ENCODE results near the gene ZNF367.
"Not testable (repeated sequence)": the region's sequence is repeated elsewhere in the genome, so short reads cannot be mapped to it uniquely, and the experiment has no call there.

Gene ZNF367

GRCh38 chr9:96399325-96399633 is 18.9 kb downstream of the ZNF367 start:
- DNase-seq (ENCODE audit: low read depth), result no peak

- no peak for DNase-seq (ENCODE audit: low read depth)
These were observed 19.4 kb downstream of the ZNF367 start for GRCh38 chr9:96398582-96399324.

DNA sequence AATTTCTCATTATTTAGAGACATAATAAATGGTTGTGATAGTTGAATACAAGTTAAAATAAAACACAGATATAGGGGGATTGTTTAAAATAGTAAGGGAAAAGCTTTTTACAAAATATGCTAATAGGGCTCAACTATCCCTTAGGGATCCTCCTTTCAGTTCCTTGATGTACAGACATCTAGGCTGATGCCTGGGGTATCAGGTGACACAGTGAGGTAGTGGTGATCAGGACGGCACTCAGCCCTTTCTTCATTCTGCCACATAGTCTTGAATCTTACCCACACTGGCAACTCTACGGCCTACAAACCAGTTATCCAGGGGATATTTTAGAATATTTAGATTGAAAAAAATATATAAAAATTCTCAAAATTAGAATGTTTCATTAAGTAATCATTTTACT is 22.2 kb downstream of the ZNF367 start:
- no peak for DNase-seq (ENCODE audit: low read depth)

GRCh38 chr9:96394832-96395496 is 23.2 kb downstream of the ZNF367 start:
- DNase-seq (ENCODE audit: low read depth), result no peak

DNA sequence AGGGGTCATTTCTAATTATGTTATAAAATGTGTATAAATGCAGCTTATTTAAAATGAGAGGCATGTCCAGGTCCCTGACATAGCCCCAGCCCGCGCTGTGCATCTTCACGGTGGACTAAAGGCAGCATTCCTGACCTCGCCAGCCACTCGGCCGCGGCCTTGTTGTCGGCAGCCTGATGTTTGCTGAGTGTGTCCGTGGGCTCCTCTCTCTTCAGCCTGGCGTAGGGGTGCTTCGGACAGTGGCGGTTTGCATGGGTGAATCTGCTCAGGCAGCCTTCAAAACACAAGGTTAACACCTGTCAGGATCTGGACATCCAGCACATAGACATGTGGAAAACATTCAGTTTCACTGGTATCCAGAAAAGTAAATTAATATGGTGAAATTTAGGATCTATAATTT is 25.9 kb downstream of the ZNF367 start:
- no peak for DNase-seq (ENCODE audit: low read depth)

DNA sequence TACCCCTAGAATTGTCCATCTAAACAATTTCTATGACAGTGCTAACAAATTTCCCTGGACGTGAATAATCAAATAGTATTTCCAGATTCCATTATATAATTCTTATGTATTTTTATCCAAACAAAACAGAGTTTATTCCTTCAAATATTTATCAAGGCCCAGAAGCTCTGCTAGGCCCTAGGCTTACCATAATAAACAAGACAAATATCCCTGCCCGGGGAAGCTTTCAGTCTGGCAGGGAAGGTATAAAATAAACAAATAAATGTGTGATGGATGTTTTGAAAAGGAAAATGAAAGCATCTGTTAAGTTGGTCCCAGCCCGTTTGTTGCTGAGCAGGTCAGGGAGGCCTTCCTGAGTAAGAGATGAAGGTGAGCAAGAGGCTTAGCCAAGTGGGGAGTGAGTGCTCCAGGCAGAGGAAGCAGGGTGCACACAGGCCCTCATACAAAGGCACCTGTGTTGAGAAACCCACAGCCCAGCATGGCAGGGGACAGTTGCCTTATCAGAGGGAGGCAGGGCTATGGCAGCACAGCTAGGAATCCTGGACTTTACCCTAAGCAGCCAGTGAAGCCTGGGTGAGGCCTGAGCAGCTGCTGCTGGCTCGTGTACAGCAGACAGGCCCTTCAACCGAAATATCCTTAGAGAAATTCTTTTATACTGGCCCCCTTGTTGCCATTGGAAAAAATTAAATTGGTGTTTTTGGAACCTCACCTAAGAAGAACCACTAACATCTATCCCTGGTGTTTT is 27.0 kb downstream of the ZNF367 start:
- no peak for DNase-seq (ENCODE audit: low read depth)

DNA sequence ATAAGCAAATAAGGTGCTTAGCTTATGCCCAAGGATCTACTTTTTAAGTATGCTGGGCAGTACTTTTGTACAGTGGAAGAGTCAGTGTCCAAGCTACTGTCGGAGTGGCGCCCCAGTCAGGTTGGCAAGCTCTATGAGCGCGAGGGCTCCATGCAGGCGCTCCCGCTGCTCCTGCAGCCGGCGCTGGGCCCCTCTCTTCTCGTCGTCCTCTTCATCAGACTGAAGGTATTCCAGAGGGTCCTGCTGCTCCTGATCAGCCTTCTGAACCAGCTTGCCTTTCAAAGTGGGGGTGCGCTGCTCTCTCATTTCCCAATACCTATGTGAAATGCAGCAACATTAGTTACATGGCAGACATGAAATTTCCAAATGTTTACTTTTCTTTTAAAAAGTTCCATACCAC is 30.0 kb downstream of the ZNF367 start:
- no peak for DNase-seq (ENCODE audit: low read depth)

GRCh38 chr9:96386157-96386556 is 32.0 kb downstream of the ZNF367 start:
- DNase-seq (ENCODE audit: low read depth), result no peak

GRCh38 chr9:96383165-96383942 is 34.8 kb downstream of the ZNF367 start, which contains the start of gene SLC35D2:
Gene SLC35D2 (minus strand): TSS chr9:96383711. CDS start chr9:96383634, 77 bp downstream.
- DNase-seq (ENCODE audit: low read depth), result no peak

DNA sequence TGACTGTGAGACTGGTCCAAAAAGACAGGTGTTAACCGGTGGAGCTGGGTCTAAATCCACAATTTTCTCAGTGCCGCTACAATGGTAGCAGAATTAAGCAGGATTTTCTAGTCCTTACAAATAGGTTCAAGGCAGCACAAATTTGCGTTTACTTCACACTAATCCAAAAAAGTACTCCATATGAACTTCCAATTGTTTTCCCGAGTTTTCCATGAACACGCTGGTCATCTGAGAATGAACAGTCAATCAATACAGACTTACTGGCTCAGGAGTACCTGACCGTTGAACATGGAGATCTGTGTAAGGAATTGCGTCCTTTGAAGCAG is 35.4 kb downstream of the ZNF367 start:
- DNase-seq (ENCODE audit: low read depth), result no peak

GRCh38 chr9:96382175-96382574 is 36.0 kb downstream of the ZNF367 start:
- no peak for DNase-seq (ENCODE audit: low read depth)

GRCh38 chr9:96381696-96382095 is 36.5 kb downstream of the ZNF367 start:
- no peak for DNase-seq (ENCODE audit: low read depth)

DNA sequence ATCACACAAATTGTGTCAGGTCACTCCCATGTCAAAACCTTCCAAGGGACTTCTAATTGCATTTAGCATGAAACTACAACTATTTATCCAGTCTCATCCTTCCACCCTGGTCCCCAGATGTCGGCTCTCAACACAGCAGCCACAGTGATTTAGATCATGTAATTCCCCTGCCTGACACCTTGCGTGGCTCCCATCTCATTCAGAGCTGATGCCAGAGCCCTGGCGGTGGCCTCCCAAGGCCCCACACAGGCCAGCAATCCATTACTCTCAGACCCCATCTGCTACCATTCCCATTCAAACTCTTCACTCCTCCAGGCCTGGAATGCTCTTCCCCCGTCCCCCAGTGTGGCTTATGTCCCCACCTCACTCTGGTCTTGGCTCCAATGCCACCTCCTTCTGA is 37.0 kb downstream of the ZNF367 start:
- no peak for DNase-seq (ENCODE audit: low read depth)

DNA sequence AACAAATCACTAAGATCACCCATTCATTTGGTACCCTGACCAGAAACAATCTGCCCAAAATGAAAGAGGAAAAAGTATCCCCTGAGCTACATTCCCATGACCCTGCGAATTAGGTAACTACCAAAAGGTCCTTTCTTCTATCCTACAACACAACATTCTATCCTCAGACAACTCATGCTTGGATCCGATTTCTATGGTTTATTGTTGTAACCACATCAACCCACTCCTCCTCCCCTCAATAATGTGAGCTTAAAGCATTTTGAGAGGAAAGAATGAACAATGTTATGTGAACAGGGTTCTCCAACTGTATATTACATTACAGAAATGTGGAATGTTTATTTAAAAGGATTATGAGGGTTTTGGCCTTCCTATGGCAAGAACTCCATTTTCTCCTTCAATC is 38.7 kb downstream of the ZNF367 start:
- no peak for DNase-seq (ENCODE audit: low read depth)

DNA sequence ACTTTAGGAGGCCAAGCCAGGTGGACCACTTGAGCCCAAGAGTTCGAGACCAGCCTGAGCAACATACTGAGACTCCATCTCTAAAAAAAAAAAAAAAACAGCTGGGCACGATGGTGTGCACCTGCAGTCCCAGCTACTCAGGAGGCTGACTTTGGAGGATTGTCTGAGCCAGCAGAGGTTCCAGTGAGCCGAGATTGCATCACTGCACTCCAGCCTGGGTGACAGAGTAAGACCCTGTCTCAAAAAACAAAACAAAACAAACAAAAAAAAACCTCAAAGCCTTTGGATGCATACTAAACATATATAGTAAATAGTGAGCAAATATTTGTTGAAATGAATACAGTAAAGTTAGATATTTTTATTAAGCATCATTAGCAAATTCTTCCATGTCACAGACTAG is 40.0 kb downstream of the ZNF367 start:
- no peak for DNase-seq (ENCODE audit: low read depth)

DNA sequence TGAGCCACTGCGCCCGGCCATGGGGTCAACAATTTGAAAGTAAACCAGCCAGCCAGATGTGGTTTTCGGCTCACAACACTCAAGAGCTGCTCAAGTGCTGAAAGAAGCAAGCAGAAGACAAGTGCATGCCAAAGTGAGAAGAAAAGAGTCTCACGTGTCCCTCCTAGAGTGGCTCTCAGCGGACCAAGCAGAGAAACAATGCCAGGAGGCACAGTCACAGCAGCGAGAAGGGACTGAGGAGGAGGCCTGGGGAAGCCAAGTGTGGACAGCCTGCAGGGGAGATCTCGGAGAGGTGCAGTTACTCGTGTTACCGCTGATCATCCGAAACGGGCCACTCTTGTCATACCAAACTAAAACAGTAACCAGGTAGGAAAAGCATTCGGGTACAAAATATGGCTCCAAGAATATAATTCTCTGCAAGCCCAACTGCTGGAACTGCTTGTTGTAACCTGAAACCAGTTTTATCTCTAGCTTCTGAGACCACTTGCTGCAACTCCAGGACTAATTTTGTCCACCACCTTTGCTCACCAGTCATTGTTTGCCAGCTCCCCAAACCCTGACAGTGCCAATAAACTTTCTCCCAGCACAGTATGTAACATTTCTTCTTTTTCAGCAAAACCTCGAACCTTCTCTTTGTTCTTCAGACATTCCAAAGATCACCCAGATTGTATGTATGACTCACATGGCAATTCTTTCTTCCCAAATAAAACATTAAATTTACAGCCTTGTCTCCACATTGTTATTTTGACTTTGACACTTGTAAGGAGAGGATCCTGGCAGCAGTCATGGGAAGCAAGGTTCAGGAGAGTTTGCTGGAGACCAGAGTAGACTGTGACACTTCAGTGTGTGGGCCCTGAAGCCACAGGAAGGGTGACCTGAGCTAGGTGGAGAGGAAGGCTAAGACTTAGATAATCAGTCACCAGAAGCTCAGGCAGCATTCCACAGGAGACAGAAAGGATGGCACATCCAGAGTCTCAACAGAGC is 41.0 kb downstream of the ZNF367 start:
- no peak for DNase-seq (ENCODE audit: low read depth)

GRCh38 chr9:96375507-96375906 is 42.7 kb downstream of the ZNF367 start:
- not testable (repeated sequence) for DNase-seq (ENCODE audit: low read depth)

GRCh38 chr9:96367943-96368342 is 50.2 kb downstream of the ZNF367 start:
- DNase-seq (ENCODE audit: low read depth), result no peak

- no peak for DNase-seq (ENCODE audit: low read depth)
These were observed 54.8 kb downstream of the ZNF367 start for GRCh38 chr9:96363175-96363967.

GRCh38 chr9:96362119-96362518 is 56.1 kb downstream of the ZNF367 start:
- not testable (repeated sequence) for DNase-seq (ENCODE audit: low read depth)
